ENCODE measurements around the gene XPNPEP2. TPM values are rescaled to one million over a fixed set of nuclear protein-coding genes. Genes with fewer than 3 reads are reported as not detected.

The XPNPEP2 gene
- total RNA-seq, 1 experiment from 2014 or later, result 0.11 TPM

- H3K9me3 Mint-ChIP-seq, result no peaks in the 10 kb centered on the region
- ATAC-seq (no peak), DNase-seq (ENCODE audit: low spot score) (no peak)
- H3K4me1 Mint-ChIP-seq, result no peaks in the 10 kb centered on the region
- H3K27me3 Mint-ChIP-seq (ENCODE audit: low read depth), result no peaks in the 10 kb centered on the region; the same call in 1 of the 2 replicates
- H3K27ac Mint-ChIP-seq, result no peak overlapping the region
- H3K36me3 Mint-ChIP-seq, result no peaks in the 10 kb centered on the region
- CTCF ChIA-PET, result no interaction called here
- POLR2A ChIA-PET, result no interaction called here
- H3K4me3 Mint-ChIP-seq, result no peak overlapping the region
- TF ChIP-seq MLX (CRISPR knock-in tag; IDR thresholded peaks at IDR 0.05) (no peak), CTCF (IDR thresholded peaks at IDR 0.05) (no peak), FOXK1 (CRISPR knock-in tag; IDR thresholded peaks at IDR 0.05) (no peak), ATF3 (CRISPR knock-in tag; conservative IDR thresholded peaks at IDR 0.05) (no peak), OVOL2 (CRISPR knock-in tag; IDR thresholded peaks at IDR 0.05; ENCODE audit: borderline replicate concordance) (no peak), CBFB (CRISPR knock-in tag; IDR thresholded peaks at IDR 0.05; ENCODE audit: low read depth) (no peak), GTF2I (CRISPR knock-in tag; conservative IDR thresholded peaks at IDR 0.05) (no peak), FOXP4 (CRISPR knock-in tag; IDR thresholded peaks at IDR 0.05) (no peak), PREB (CRISPR knock-in tag; IDR thresholded peaks at IDR 0.05; ENCODE audit: borderline replicate concordance) (no peak), ESRRA (CRISPR knock-in tag; IDR thresholded peaks at IDR 0.05; ENCODE audit: borderline replicate concordance) (no peak), CREB1 (CRISPR knock-in tag; IDR thresholded peaks at IDR 0.05) (no peak), ZMAT4 (CRISPR knock-in tag; IDR thresholded peaks at IDR 0.05) (no peak), HMGA2 (CRISPR knock-in tag; IDR thresholded peaks at IDR 0.05) (no peak), CREM (CRISPR knock-in tag; IDR thresholded peaks at IDR 0.05) (no peak), ATF2 (CRISPR knock-in tag; IDR thresholded peaks at IDR 0.05; ENCODE audit: borderline replicate concordance, low read depth) (no peak)
Observed at GRCh38 chrX:129784371-129784770, 45.6 kb downstream of the XPNPEP2 start.

- no peak overlapping the region for H3K27ac Mint-ChIP-seq
- H3K27me3 Mint-ChIP-seq (ENCODE audit: low read depth), result no peaks in the 10 kb centered on the region
- DNase-seq (ENCODE audit: low spot score) (no peak), ATAC-seq (no peak)
- no peaks in the 10 kb centered on the region for H3K36me3 Mint-ChIP-seq
- H3K4me3 Mint-ChIP-seq, result no peak overlapping the region
- no peaks in the 10 kb centered on the region for H3K9me3 Mint-ChIP-seq
- ChIA-PET POLR2A (no interaction called here), CTCF (no interaction called here)
- no peaks in the 10 kb centered on the region for H3K4me1 Mint-ChIP-seq
- TF ChIP-seq SOX15 (CRISPR knock-in tag; IDR thresholded peaks at IDR 0.05) (no peak), FOXP1 (CRISPR knock-in tag; IDR thresholded peaks at IDR 0.05; ENCODE audit: borderline replicate concordance) (no peak), SP1 (CRISPR knock-in tag; conservative IDR thresholded peaks at IDR 0.05) (no peak), ZNF423 (CRISPR knock-in tag; IDR thresholded peaks at IDR 0.05) (no peak), FOXK1 (CRISPR knock-in tag; IDR thresholded peaks at IDR 0.05) (no peak), E2F1 (CRISPR knock-in tag; IDR thresholded peaks at IDR 0.05) (no peak), PREB (CRISPR knock-in tag; IDR thresholded peaks at IDR 0.05; ENCODE audit: borderline replicate concordance) (no peak), NR1H2 (CRISPR knock-in tag; IDR thresholded peaks at IDR 0.05) (no peak), NR2C2 (CRISPR knock-in tag; IDR thresholded peaks at IDR 0.05) (no peak), CREB1 (CRISPR knock-in tag; IDR thresholded peaks at IDR 0.05) (no peak), ZNF121 (CRISPR knock-in tag; IDR thresholded peaks at IDR 0.05) (no peak)
Observed at GRCh38 chrX:129785160-129785947, 46.6 kb downstream of the XPNPEP2 start.
